ENCODE data around the gene RAI1. TPM values are rescaled to one million over a fixed set of nuclear protein-coding genes. Genes with fewer than 3 reads are reported as not detected.
A peak's percentile ranks its signal among the peaks of the same experiment; 100 is the strongest.

RAI1 gene
- total and polyA plus RNA-seq, 10 of the 15 experiments (the other 5 are each of a cell fraction or from before 2014, with no cell fraction given) = 0.66 to 37.7 (median 6.0) TPM

DNA sequence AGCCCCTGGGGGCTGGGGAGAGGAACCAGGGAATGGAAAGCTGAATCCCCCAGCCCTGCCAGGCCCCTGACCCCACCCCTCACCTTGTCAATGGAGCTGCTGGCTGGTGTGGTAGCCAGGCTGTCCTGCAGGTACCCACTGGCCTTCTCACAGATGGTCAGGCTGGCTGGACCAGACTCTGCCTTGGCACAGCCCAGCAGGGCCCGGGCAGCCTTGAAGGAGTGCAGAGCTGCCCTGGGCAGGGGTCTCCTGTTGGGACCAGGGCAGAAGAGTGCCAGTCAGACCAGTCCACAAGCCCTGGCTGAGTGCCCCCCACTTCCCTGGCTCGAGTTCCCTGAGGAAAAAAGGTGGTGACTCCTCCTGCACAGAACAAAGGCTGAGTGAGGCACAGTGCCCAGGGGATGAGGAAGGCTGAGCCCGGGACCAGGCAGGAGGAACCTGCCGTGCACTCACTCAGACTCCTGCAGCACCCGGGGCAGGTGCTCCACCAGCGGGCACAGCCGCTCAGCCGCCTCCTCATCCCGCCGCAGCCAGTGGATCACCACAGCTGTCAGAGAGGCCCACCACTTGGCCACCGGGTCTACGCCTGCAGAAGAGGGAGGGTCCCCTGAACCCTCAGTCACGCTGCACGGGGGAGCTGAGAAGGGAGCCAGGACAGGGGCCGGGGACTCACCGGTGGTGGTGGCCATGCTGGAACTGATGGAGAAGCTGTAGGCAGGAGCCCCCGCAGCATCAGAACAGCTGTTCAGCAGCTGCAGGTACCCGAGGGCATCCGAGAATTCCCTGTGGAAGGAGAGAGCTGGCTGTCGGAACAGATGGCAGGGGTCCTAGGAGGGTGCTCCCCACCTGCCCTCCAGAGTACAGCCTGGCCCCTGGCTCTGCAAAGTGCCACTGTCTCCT, 133.2 kb downstream of the RAI1 start:
- ChIA-PET RAD21 (ENCODE audit: unreplicated experiment) (interaction anchor here (0.8 to 1.0 kb wide), 2 partner anchors 22 to 46 kb away, joined by 3 to 4 read pairs; partner anchors contain the start of gene SREBF1), POLR2A (interaction anchor here (0.5 to 1.0 kb wide), 3 partner anchors 22 to 90 kb away, joined by 3 to 5 read pairs (median 3); partner anchors contain the start of gene SREBF1), CTCF (interaction anchor here (5.3 kb wide), 1 partner anchor 43 kb away, joined by 86 read pairs; no protein-coding TSS in a partner anchor), SMC1A (ENCODE audit: uncharacterized antibody, unreplicated experiment) (interaction anchor here (1.0 kb wide), 1 partner anchor 19 kb away, joined by 4 read pairs; no protein-coding TSS in a partner anchor)
- Histone ChIP-seq H3K4me2 (ENCODE audit: control insufficient read depth, insufficient read depth) (no peak overlapping the region), H4K20me1 (ENCODE audit: control insufficient read depth, insufficient read depth) (no peaks in the 10 kb centered on the region), H3K36me3 (ENCODE audit: control insufficient read depth in 2 of 2, insufficient read depth in 2 of 2, low read length in 1 of 2) (peaks cover 8 to 40% of the 10 kb centered on the region in 2 experiments; a peak in 3 of 4 replicates), H3K9me3 (replicated peaks; ENCODE audit: control insufficient read depth, insufficient read depth, low read length) (no peaks in the 10 kb centered on the region), H2AFZ (ENCODE audit: control insufficient read depth, low read depth, low read length) (no peak overlapping the region), H3K79me2 (ENCODE audit: control insufficient read depth, insufficient read depth, low read length) (no peaks in the 10 kb centered on the region), H3K27ac (ENCODE audit: control insufficient read depth, insufficient read depth) (no peak overlapping the region), H3K9ac (ENCODE audit: control insufficient read depth, insufficient read depth, low read length) (no peak overlapping the region), H3K4me3 (no peak overlapping the region), H3K27me3 (replicated peaks in 1 of 2; ENCODE audit: control insufficient read depth in 2 of 2, insufficient read depth in 2 of 2, low read length in 1 of 2) (no peaks in the 10 kb centered on the region), H3K4me1 (ENCODE audit: control insufficient read depth, insufficient read depth, low read length) (peaks cover 8% of the 10 kb centered on the region)
- DNase-seq (ENCODE audit: low read depth, low spot score) (no peak), ATAC-seq (no peak), FAIRE-seq (no peak)
- no peak for TF ChIP-seq PML (IDR thresholded peaks at IDR 0.05; ENCODE audit: low read length)
- 0 out of 2 replicates have a peak, but pooled peaks have one; percentile 38 for TF ChIP-seq POLR2A (IDR thresholded peaks at IDR 0.05; ENCODE audit: low read depth, low read length)
- TF ChIP-seq POLR2AphosphoS5 (IDR thresholded peaks at IDR 0.05; ENCODE audit: low read length) = no peak
- no peak for TF ChIP-seq NFYA (IDR thresholded peaks at IDR 0.05; ENCODE audit: borderline replicate concordance, low read depth, low read length)
- no peak for TF ChIP-seq PAX8 (IDR thresholded peaks at IDR 0.05)
- TF ChIP-seq, protein P1, sequence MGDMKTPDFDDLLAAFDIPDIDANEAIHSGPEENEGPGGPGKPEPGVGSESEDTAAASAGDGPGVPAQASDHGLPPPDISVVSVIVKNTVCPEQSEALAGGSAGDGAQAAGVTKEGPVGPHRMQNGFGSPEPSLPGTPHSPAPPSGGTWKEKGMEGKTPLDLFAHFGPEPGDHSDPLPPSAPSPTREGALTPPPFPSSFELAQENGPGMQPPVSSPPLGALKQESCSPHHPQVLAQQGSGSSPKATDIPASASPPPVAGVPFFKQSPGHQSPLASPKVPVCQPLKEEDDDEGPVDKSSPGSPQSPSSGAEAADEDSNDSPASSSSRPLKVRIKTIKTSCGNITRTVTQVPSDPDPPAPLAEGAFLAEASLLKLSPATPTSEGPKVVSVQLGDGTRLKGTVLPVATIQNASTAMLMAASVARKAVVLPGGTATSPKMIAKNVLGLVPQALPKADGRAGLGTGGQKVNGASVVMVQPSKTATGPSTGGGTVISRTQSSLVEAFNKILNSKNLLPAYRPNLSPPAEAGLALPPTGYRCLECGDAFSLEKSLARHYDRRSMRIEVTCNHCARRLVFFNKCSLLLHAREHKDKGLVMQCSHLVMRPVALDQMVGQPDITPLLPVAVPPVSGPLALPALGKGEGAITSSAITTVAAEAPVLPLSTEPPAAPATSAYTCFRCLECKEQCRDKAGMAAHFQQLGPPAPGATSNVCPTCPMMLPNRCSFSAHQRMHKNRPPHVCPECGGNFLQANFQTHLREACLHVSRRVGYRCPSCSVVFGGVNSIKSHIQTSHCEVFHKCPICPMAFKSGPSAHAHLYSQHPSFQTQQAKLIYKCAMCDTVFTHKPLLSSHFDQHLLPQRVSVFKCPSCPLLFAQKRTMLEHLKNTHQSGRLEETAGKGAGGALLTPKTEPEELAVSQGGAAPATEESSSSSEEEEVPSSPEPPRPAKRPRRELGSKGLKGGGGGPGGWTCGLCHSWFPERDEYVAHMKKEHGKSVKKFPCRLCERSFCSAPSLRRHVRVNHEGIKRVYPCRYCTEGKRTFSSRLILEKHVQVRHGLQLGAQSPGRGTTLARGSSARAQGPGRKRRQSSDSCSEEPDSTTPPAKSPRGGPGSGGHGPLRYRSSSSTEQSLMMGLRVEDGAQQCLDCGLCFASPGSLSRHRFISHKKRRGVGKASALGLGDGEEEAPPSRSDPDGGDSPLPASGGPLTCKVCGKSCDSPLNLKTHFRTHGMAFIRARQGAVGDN (IDR thresholded peaks at IDR 0.05) = no peak
- no peak for TF ChIP-seq MTA3 (IDR thresholded peaks at IDR 0.05; ENCODE audit: borderline replicate concordance, low read length)
- in situ Hi-C loops (cut with MboI) = loop anchor here (5.0 kb wide), 2 partner anchors 48 to 108 kb away; no protein-coding TSS in a partner anchor
- 83% methylated on average over 20 of the region's 20 CpGs for WGBS (ENCODE audit: insufficient coverage, insufficient replicate concordance, low lambda C conversion rate, missing lambda C conversion rate)
- intact Hi-C loops (cut with micrococcal nuclease; ENCODE audit: unreplicated experiment) = no loop called here
- BruUV-seq (replicated peaks) = no TSS peak
